Dermis microvascular lymphatic vessel endothelial cell (primary cell): ENCODE results near the gene PRM3. TPM values are rescaled to one million over a fixed set of nuclear protein-coding genes. Genes with fewer than 3 reads are reported as not detected.
A peak's percentile ranks its signal among the peaks of the same experiment; 100 is the strongest.

ENCODE experiments used
- DNase-seq, 2 donors: peaks; one replicate each; pipeline versions ENCODE4 v3.0.0 to v3.0.0-alpha.2; 2010; ENCODE audit warnings: low read depth in 2 of 2
- total RNA-seq: library from RNA; depleted of rRNA; stranded (reverse); fragments of >200 nt; gene quantifications from 2 replicates; pipeline ENCODE4 v1.2.1, GENCODE V29; 2014

PRM3 gene
- total RNA-seq, 1 donor from 2014 or later = not detected

- no peak for DNase-seq
These were observed 47.5 kb downstream of the PRM3 start for GRCh38 chr16:11225677-11226549.

GRCh38 chr16:11224894-11225676 is 48.3 kb downstream of the PRM3 start:
- DNase-seq = peak in 1 of 2 donors; percentile 26

GRCh38 chr16:11224096-11224893 is 49.1 kb downstream of the PRM3 start:
- no peak for DNase-seq

Other genes starting within 250 kb of the PRM3 start
- gene SOCS1, start 17.4 kb downstream of the PRM3 start, total RNA-seq = 0.26 and 0.51 TPM in 2 replicates
- not detected in 2 replicates for gene TNP2, start 4.3 kb downstream of the PRM3 start, total RNA-seq
- gene PRM2, start 2.9 kb upstream of the PRM3 start, total RNA-seq = not detected in 2 replicates
- not detected in 2 replicates for gene PRM1, start 7.7 kb upstream of the PRM3 start, total RNA-seq
- 3.7 and 6.7 TPM in 2 replicates for gene RMI2, start 71.8 kb upstream of the PRM3 start, total RNA-seq